ENCODE data around the gene GIT1. TPM values are rescaled to one million over a fixed set of nuclear protein-coding genes. Genes with fewer than 3 reads are reported as not detected.

Gene GIT1
- total and polyA plus RNA-seq, 2 of the 13 experiments (the other 11 are each of a cell fraction or from before 2014, with no cell fraction given), result 14.2 to 30.8 TPM

GRCh38 chr17:29628644-29629043 is 39.2 kb upstream of the GIT1 start (continued):
- TF ChIP-seq AFF4 (CRISPR knock-in tag; IDR thresholded peaks at IDR 0.05) (no peak), ZNF546 (CRISPR knock-in tag; conservative IDR thresholded peaks at IDR 0.05) (no peak), MEIS2 (CRISPR knock-in tag; IDR thresholded peaks at IDR 0.05) (no peak)

GRCh38 chr17:29627951-29628350 is 38.5 kb upstream of the GIT1 start:
- no peak overlapping the region for H3K4me3 ChIP-seq (replicated peaks in 1 of 3; ENCODE audit: insufficient read depth in 1 of 3, low read depth in 2 of 3, low read length in 3 of 3)
- no TSS peak for BruUV-seq (replicated peaks)
- no peaks in the 10 kb centered on the region for H4K20me1 ChIP-seq (ENCODE audit: insufficient read depth, low read length)
- TF ChIP-seq ZBTB2 (CRISPR knock-in tag; IDR thresholded peaks at IDR 0.05; ENCODE audit: low read depth) (no peak), ZNF800 (CRISPR knock-in tag; IDR thresholded peaks at IDR 0.05) (no peak), ZFP90 (CRISPR knock-in tag; IDR thresholded peaks at IDR 0.05; ENCODE audit: borderline replicate concordance) (no peak), ZNF136 (CRISPR knock-in tag; IDR thresholded peaks at IDR 0.05; ENCODE audit: low read depth) (no peak), NFRKB (IDR thresholded peaks at IDR 0.05) (no peak), ZMYM3 (CRISPR knock-in tag; IDR thresholded peaks at IDR 0.05) (no peak), ZBTB44 (CRISPR knock-in tag; IDR thresholded peaks at IDR 0.05) (no peak), ZBTB20 (CRISPR knock-in tag; IDR thresholded peaks at IDR 0.05; ENCODE audit: borderline replicate concordance, low read depth) (no peak)
- peaks cover 8% of the 10 kb centered on the region for H3K4me1 ChIP-seq (ENCODE audit: insufficient read depth, low read length)
- DNase-seq (ENCODE audit: low spot score), result no peak
- no peak overlapping the region for H3K4me2 ChIP-seq (ENCODE audit: low read depth, low read length)
- no peak for ATAC-seq
- no peaks in the 10 kb centered on the region; a peak in 1 of 5 replicates for H3K27me3 ChIP-seq (ENCODE audit: control insufficient read depth in 1 of 2, insufficient read depth in 2 of 2, low read length in 2 of 2)
- intact Hi-C loops (cut with micrococcal nuclease; ENCODE audit: unreplicated experiment) (no loop called here), in situ Hi-C loops (cut with HindIII; ENCODE audit: extremely low pct_ligation_motif_present, low pct_unique_long_range_greater_than_20kb) (loop anchor here (10.0 kb wide), 1 partner anchor 147 kb away; no protein-coding TSS in a partner anchor)
- ChIA-PET CTCF (ENCODE audit: low intra/inter-chr PET ratio, low total read pairs) (no interaction called here), POLR2A (interaction anchor here (1.2 kb wide), 1 partner anchor 13 kb away, joined by 3 read pairs; no protein-coding TSS in a partner anchor)
- H2AFZ ChIP-seq (ENCODE audit: low read length), result no peak overlapping the region
- no peak overlapping the region for H3K9ac ChIP-seq (ENCODE audit: insufficient read depth, low read depth, low read length)
- 88% methylated on average over 1 of the region's 1 CpG for WGBS (ENCODE audit: low lambda C conversion rate)
- no peaks in the 10 kb centered on the region for H3K79me2 ChIP-seq (ENCODE audit: insufficient read depth, low read length)
- peaks cover 7 to 19% of the 10 kb centered on the region in 2 experiments; a peak in 4 of 5 replicates for H3K36me3 ChIP-seq (replicated peaks in 1 of 2; ENCODE audit: control insufficient read depth in 1 of 2, insufficient read depth in 2 of 2, low read length in 2 of 2)
- no peak overlapping the region for H3K27ac ChIP-seq (ENCODE audit: extremely low read length, insufficient read depth, low read length)
- FAIRE-seq, result no peak
- no peaks in the 10 kb centered on the region for H3K9me3 ChIP-seq (ENCODE audit: low read length)
